NCI-H2081 (cell line): ENCODE results near the gene KHDC1.
"Not testable (repeated sequence)": the region's sequence is repeated elsewhere in the genome, so short reads cannot be mapped to it uniquely, and the experiment has no call there.

Experiments used
- DNase-seq, 2 experiments: peaks; one replicate each; lab custom pipeline; 2025; lab: John Stamatoyannopoulos, UW

Gene KHDC1, protein sequence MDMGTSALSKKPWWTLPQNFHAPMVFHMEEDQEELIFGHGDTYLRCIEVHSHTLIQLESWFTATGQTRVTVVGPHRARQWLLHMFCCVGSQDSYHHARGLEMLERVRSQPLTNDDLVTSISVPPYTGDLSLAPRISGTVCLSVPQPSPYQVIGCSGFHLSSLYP

GRCh38 chr6:73262671-73263569 is at the start of gene KHDC1:
TSS of gene KHDC1 (minus strand) at chr6:73263196. CDS start at chr6:73242517, 20,679 bp downstream.
- peak; percentile 61 to 75 for DNase-seq

- not testable (repeated sequence) for DNase-seq
Measured at GRCh38 chr6:73310503-73310845, 47.5 kb upstream of the KHDC1 start.

- peak; percentile 58 to 83 for DNase-seq
Measured at GRCh38 chr6:73309785-73310502, 46.9 kb upstream of the KHDC1 start.

- DNase-seq = no peak
Measured at GRCh38 chr6:73309535-73309784, 46.5 kb upstream of the KHDC1 start.

DNA sequence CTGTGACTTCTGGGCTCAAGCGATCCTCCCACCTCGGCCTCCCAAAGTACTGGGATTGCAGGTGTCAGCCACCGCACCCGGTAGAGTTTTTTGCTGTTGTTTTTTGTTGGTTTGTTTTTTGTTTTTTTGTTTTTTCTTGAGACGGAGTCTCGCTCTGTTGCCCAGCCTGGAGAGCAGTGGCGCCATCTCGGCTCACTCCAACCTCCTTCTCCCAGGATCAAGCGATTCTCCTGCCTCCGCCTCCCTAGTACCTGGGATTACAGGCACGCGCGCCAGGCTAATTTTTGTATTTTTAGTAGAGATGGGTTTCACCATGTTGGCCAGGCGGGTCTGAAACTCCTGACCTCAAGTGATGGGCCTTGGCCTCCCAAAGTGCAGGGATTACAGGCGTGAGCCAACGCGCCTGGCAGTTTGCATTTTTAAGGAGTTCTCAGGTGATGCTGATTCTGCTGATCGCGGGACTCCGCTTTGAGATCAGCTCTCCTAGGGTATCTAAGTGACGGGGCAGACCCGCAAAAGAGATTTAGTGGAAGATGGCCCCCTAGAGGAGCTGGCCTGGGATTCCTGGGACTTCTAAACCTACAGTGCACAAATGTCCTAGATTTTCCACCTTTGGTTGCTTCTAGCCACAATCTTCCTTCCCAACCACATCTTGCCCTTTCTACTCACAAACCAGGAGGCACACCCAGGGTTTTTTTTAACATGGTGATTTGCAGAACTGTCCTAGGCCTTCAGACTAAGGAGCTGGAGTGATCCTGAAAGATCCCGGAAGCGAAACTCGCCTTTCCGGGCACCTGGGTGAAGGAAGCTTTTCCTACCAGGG is 45.9 kb upstream of the KHDC1 start:
- DNase-seq = peak; percentile 16 to 65

DNA sequence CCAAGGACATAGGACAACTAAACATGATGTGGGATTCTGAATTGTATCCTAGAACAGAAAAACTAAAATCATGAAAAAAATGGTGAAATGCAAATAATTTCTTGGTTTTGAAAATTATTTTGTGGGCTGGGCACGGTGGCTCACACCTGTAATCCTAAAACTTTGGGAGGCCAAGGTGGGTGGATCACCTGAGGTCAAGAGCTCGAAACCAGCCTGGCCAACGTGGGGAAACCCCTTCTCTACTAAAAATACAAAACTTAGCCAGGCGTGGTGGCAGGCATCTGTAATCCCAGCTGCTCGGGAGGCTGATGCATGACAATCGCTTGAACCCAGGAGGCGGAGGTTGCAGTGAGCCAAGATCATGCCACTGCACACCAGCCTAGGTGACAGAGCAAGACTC is 40.8 kb upstream of the KHDC1 start:
- not testable (repeated sequence) for DNase-seq

- no peak for DNase-seq
Measured at GRCh38 chr6:73302339-73302738, 39.3 kb upstream of the KHDC1 start.

DNA sequence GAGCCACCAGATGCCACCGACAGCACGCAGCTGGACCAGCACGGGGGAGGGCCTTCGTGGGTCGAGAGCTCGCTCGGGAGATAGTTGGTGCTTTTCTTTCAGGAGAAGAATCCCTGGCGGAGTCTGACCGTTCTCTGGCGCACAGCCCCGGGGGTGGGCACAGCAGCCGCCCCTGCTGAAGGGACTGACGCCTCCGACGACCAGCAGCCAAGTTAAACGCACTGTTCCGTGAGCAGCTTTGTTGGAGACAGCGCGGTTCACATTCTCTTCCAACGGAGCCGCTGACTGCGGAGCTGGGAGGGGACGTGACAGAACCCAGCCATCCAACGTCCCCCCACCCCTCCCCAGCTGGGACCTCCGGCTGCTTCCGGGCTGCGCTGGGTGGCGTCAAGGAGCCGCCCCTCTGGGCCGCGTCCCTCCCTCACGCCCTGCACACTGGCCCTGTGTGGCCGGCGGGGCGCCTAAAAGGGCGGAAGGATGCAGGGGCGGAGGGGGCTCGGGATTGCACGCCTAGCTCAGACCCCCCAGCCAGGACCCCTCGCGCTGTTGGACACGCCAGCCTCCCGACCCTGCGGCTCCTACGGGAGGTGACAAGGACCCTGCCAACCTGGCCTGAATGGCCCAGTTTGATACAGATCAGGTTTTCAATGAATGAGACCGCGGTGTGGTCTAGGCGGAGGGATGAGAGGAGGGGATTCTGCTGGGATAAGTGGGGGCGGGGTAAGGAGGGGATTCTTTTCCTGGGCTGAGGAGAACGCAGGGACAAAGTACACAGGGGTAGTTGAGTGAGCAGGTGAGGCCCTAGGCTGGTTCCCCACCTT is 36.4 kb upstream of the KHDC1 start:
- DNase-seq = no peak

GRCh38 chr6:73293331-73293730 is 30.3 kb upstream of the KHDC1 start:
- no peak for DNase-seq

GRCh38 chr6:73290435-73290834 is 27.4 kb upstream of the KHDC1 start:
- no peak for DNase-seq

DNA sequence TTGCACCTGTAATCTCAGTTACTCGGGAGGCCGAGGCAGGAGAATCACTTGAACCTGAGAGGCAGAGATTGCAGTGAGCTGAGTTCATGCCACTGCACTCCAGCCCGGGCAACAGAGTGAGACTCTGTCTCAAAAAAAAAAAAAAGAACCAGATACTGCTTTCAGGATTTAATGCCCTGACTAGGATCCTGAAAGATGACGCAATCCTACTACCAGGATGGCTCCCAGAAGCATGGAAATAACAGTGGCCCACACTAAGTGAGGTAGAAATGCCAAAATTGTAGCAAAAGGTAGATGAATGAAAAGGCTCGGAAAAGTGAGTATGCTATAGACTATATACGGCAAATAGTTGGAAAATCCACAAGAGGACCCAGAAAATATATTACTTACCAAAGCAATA is 23.8 kb upstream of the KHDC1 start:
- DNase-seq = no peak

- no peak for DNase-seq
Measured at GRCh38 chr6:73285674-73286283, 22.8 kb upstream of the KHDC1 start.

- DNase-seq = no peak
Measured at GRCh38 chr6:73282871-73283270, 19.9 kb upstream of the KHDC1 start.

- DNase-seq = not testable (repeated sequence)
Measured at GRCh38 chr6:73281684-73282083, 18.7 kb upstream of the KHDC1 start.

- DNase-seq = not testable (repeated sequence)
Measured at GRCh38 chr6:73269296-73269695, 6.3 kb upstream of the KHDC1 start.

- DNase-seq = not testable (repeated sequence)
Measured at GRCh38 chr6:73268896-73269295, 5.9 kb upstream of the KHDC1 start.

- DNase-seq = peak in 1 of 2 experiments; percentile 16
Measured at GRCh38 chr6:73264446-73264845, 1.4 kb upstream of the KHDC1 start.

- DNase-seq = no peak
Measured at GRCh38 chr6:73263570-73263909, 544 bp upstream of the KHDC1 start.

DNA sequence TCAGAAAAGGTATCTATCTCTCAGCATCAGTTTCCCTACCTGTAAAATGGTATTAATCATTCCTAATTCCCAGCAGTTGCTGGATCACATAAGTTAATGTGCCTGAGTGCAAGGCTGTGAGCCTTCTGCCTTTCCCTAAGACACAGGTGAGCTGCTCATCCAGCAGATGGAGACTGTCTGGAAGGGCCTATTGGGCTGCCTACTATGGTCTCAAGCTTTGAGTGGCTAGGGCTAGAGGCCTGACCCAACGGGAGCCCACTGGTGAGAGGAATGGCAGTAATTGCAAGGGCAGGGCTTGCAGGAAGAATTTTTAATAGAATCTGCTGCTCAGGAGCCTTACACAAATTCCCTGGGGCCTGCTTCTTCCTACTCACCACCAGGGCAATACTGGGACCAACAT is 4.3 kb downstream of the KHDC1 start:
- no peak for DNase-seq

DNA sequence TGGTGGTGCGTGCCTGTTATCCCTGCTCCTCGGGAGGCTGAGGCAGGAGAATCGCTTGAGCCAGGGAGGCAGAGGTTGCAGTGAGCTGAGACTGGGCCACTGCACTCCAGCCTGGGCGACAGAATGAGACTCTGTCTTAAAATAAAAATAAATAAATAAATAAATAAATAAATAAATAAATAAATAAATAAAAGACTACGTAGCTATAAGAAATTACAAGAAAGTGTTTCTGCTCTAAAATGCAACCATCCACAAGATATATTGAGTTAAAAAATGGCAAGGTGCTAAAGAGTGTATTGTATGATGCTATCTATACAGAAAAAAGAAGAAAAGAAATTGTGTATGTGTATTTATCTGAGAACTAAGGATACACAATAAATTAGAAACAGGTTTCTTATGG is 8.7 kb downstream of the KHDC1 start:
- DNase-seq = not testable (repeated sequence)

DNA sequence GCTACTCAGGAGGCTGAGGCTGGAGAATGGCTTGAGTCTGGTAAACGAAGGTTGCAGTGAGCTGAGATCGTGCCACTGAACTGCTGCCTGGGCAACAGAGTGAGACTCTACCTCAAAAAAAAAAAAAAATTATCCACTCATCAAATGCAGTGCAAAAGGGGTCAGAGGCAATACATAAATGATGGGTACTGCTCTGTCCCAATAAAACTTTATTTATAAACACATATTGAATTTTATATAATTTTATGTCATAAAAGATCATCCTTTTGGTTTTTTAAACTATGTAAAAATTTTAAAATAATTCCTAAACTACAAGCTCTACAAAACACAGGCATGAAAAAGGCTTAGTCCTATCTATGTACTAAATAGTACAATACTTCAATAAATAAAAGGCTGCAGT is 10.3 kb downstream of the KHDC1 start:
- DNase-seq = no peak
